ENCODE data around the gene GSC2.

- no peak for TF ChIP-seq CTCF (IDR thresholded peaks at IDR 0.05; ENCODE audit: insufficient read depth, low read depth, low read length)
- no peak for TF ChIP-seq EZH2 (IDR thresholded peaks at IDR 0.05; ENCODE audit: insufficient read depth, low read length)
These were observed 27.8 kb downstream of the GSC2 start, which contains the start of gene DGCR2 for GRCh38 chr22:19122143-19122751.
